GM12891 (cell line): ENCODE data around the gene SLC26A2.

ENCODE experiments used
- PAX5 ChIP-seq: IDR thresholded peaks from 2 replicates; pipeline ENCODE4 v1.6.1; 2011; ENCODE audit warnings: low read length, moderate library complexity, mild to moderate bottlenecking; ENCODE audit not compliant: insufficient read depth, severe bottlenecking
- POLR2A ChIP-seq: IDR thresholded peaks from 2 replicates; pipeline ENCODE4 v1.6.1; 2011; ENCODE audit warnings: low read depth, low read length, control low read depth
- POLR2AphosphoS5 ChIP-seq: IDR thresholded peaks from 2 replicates; pipeline ENCODE4 v1.6.1; 2011; ENCODE audit warnings: low read depth, low read length, control low read depth
- POU2F2 ChIP-seq: IDR thresholded peaks from 2 replicates; pipeline ENCODE4 v1.6.1; 2011; ENCODE audit warnings: low read depth, mild to moderate bottlenecking, control low read depth, low read length, moderate library complexity
- SPI1 ChIP-seq: IDR thresholded peaks from 2 replicates; pipeline ENCODE4 v1.6.1; 2011; ENCODE audit warnings: low read depth, low read length, control low read depth
- TAF1 ChIP-seq: IDR thresholded peaks from 2 replicates; pipeline ENCODE4 v1.6.1; 2011; ENCODE audit warnings: low read depth, low read length, control low read depth

DNA sequence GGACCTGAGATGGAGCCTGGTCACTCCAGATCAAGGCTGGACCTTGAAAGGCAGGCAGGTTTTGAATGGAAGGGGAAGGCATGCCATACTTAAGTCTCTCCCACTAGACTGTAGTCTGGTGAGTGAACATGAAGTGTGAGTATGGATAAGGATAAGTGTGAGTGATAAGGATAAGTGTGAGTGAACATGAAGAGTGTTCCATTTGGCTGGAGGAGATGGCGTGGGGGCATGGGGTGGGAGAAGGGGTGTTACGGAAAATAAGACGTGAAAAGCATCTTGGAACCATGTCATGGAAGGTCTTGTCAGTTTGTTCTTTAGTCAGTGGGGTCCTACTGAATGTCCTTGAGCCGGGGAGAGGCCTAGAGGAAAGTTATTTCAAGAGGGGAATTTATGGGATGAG is 72.8 kb downstream of the SLC26A2 start:
- TF ChIP-seq POLR2A (no peak), POLR2AphosphoS5 (no peak), TAF1 (no peak), SPI1 (no peak), PAX5 (no peak), POU2F2 (no peak)
